Breast epithelium (tissue), 4 donors: Measurements from ENCODE around the gene RUSC2. TPM values are rescaled to one million over a fixed set of nuclear protein-coding genes. Genes with fewer than 3 reads are reported as not detected.

Source experiments
- DNase-seq, 2 donors: peaks; one replicate each; pipeline ENCODE4 v3.0.0-alpha.2; 2019; ENCODE audit warnings: low spot score in 2 of 2
- H3K27ac ChIP-seq, 2 donors: fragments of 200-600 bp; sonication (generic) in 1 of 2; one replicate each; pipeline ENCODE4 v1.5.1; 2016 to 2019; ENCODE audit warnings: mild to moderate bottlenecking in 1 of 2
- H3K27me3 ChIP-seq, 2 donors: fragments of 200-600 bp; sonication (generic) in 1 of 2; one replicate each; pipeline versions ENCODE4 v1.5.1 to v1.6.0; 2017 to 2019; ENCODE audit warnings: control low read depth in 1 of 2, mild to moderate bottlenecking in 1 of 2
- H3K36me3 ChIP-seq: fragments of 200-600 bp; one replicate; pipeline ENCODE4 v1.5.1; 2019
- H3K4me1 ChIP-seq, 2 donors: fragments of 200-600 bp; sonication (generic); one replicate each; pipeline ENCODE4 v1.5.1; 2016 to 2019; ENCODE audit warnings: control low read depth in 1 of 2
- H3K4me3 ChIP-seq, 3 donors: fragments of 200-600 bp; sonication (generic); 1 replicate in 2 of 3; 2 replicates in 1 of 3; pipeline ENCODE4 v1.5.1; 2016 to 2019; ENCODE audit warnings: mild to moderate bottlenecking in 3 of 3, moderate library complexity in 2 of 3
- H3K9me3 ChIP-seq, 2 donors: fragments of 200-600 bp; sonication (generic) in 1 of 2; one replicate each; pipeline ENCODE4 v1.5.1; 2016 to 2019; ENCODE audit warnings: control low read depth in 1 of 2
- CTCF ChIP-seq, 3 donors: fragments of 450-650 bp; IDR thresholded peaks; one replicate each; pipeline ENCODE4 v1.5.1; 2016 to 2017; ENCODE audit warnings: antibody characterized with exemption in 3 of 3, mild to moderate bottlenecking in 3 of 3, moderate library complexity in 3 of 3
- POLR2A ChIP-seq: fragments of 450-650 bp; IDR thresholded peaks from one replicate; pipeline ENCODE4 v1.6.1; 2016; ENCODE audit warnings: antibody characterized with exemption, mild to moderate bottlenecking, moderate library complexity
- POLR2AphosphoS5 ChIP-seq, 3 donors: sonication (generic); formaldehyde crosslinking; IDR thresholded peaks; one replicate each; pipeline ENCODE4 v1.6.1; 2017; ENCODE audit warnings: antibody characterized with exemption in 3 of 3
- intact Hi-C: fragments of 100-400 bp; cut with DNase I; formaldehyde crosslinking; loops from one replicate; pipeline ENCODE4 v1.15.1; 2023; ENCODE audit warnings: low total_unique reads
- total RNA-seq, 3 donors: library from RNA; depleted of rRNA; stranded (reverse); fragments of >200 nt; gene quantifications; one replicate each; pipeline ENCODE4 v1.1.0, GENCODE V29; 2016

The RUSC2 gene
- total RNA-seq, 3 donors from 2014 or later, result 17.0 to 17.1 (median 17.1) TPM

- intact Hi-C loops, result no loop called here
- Histone ChIP-seq H3K9me3 (no peaks in the 10 kb centered on the region), H3K27me3 (no peaks in the 10 kb centered on the region), H3K27ac (peak overlapping the region; percentile 93 to 95), H3K4me1 (peaks cover 12 to 61% of the 10 kb centered on the region in 2 donors), H3K36me3 (no peaks in the 10 kb centered on the region), H3K4me3 (no peak overlapping the region)
- peak; percentile 57 to 89 for DNase-seq
- TF ChIP-seq POLR2AphosphoS5 (IDR thresholded peaks at IDR 0.05), result peak; percentile 31 to 77 (median 55)
- TF ChIP-seq CTCF (IDR thresholded peaks at IDR 0.05), result no peak
- TF ChIP-seq POLR2A, result no peak
Measured at GRCh38 chr9:35518225-35518821, 28.4 kb downstream of the RUSC2 start.

DNA sequence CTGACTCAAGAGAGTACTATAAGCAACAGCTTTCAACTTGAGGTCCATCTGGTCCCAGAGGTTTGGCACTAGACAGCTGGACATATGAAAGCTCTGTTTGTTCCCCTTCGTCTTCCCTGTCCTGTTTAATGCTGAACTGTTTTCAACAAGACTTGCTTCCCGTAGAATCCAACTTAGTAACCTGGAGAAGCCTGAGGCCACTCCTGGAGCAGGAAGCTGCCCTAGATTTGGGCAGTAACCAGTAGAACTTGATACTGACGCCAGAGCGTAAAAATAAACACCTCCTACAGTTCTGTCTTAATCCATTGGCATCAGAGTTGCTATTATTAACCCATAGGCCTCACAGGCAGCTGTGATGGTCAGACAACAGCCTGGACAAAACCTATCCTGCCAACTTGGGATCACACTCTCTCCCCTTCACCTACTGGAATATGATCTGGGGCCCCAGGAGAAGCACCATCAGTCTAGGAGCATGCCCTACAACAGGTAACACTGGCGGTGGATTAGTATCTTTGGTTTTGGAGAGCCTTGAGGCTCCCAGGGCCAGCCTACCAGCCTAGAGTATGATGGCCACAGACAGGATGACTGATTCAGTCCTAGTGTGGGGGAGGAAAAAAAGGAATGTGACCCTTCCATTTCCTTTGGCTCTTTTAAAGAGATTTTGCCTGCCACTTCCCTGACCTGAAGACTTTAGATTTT, 29.2 kb downstream of the RUSC2 start:
- H3K27me3 ChIP-seq, result no peaks in the 10 kb centered on the region
- TF ChIP-seq POLR2A (no peak), POLR2AphosphoS5 (IDR thresholded peaks at IDR 0.05) (peak in 1 of 3 donors; percentile 50)
- peak overlapping the region in 1 of 3 donors; percentile 18 for H3K4me3 ChIP-seq
- no peaks in the 10 kb centered on the region for H3K9me3 ChIP-seq
- no peaks in the 10 kb centered on the region for H3K36me3 ChIP-seq
- peak in 1 of 2 donors; percentile 76 for DNase-seq
- intact Hi-C loops, result no loop called here
- H3K4me1 ChIP-seq, result peaks cover 12 to 61% of the 10 kb centered on the region in 2 donors
- peak overlapping the region; percentile 93 to 95 for H3K27ac ChIP-seq

- Histone ChIP-seq H3K4me3 (no peak overlapping the region), H3K9me3 (no peaks in the 10 kb centered on the region), H3K4me1 (peaks cover 12 to 61% of the 10 kb centered on the region in 2 donors), H3K36me3 (no peaks in the 10 kb centered on the region), H3K27me3 (no peaks in the 10 kb centered on the region), H3K27ac (peak overlapping the region; percentile 93 to 95)
- TF ChIP-seq CTCF (IDR thresholded peaks at IDR 0.05) (no peak), POLR2A (no peak), POLR2AphosphoS5 (IDR thresholded peaks at IDR 0.05) (no peak)
- intact Hi-C loops, result no loop called here
- DNase-seq, result no peak
Measured at GRCh38 chr9:35519692-35520363, 29.9 kb downstream of the RUSC2 start.

GRCh38 chr9:35520364-35520710, 30.4 kb downstream of the RUSC2 start:
- TF ChIP-seq POLR2AphosphoS5 (IDR thresholded peaks at IDR 0.05) (no peak), POLR2A (no peak), CTCF (IDR thresholded peaks at IDR 0.05) (no peak)
- peak overlapping the region; percentile 93 to 95 for H3K27ac ChIP-seq
- intact Hi-C loops, result no loop called here

GRCh38 chr9:35521708-35522107, 31.8 kb downstream of the RUSC2 start:
- no peaks in the 10 kb centered on the region for H3K9me3 ChIP-seq
- H3K27me3 ChIP-seq, result no peaks in the 10 kb centered on the region
- H3K36me3 ChIP-seq, result no peaks in the 10 kb centered on the region
- TF ChIP-seq POLR2AphosphoS5 (IDR thresholded peaks at IDR 0.05), result no peak
- no peak for TF ChIP-seq POLR2A
- no peak for TF ChIP-seq CTCF (IDR thresholded peaks at IDR 0.05)
- intact Hi-C loops, result no loop called here
- H3K4me1 ChIP-seq, result peaks cover 12 to 53% of the 10 kb centered on the region in 2 donors
- DNase-seq, result peak in 1 of 2 donors; percentile 71
- H3K4me3 ChIP-seq, result no peak overlapping the region
- peak overlapping the region; percentile 93 to 95 for H3K27ac ChIP-seq

More at GRCh38 chr9:35520364-35520710, 30.4 kb downstream of the RUSC2 start:
- no peak for DNase-seq
- H3K4me1 ChIP-seq, result peaks cover 12 to 61% of the 10 kb centered on the region in 2 donors
- H3K9me3 ChIP-seq, result no peaks in the 10 kb centered on the region
- no peak overlapping the region for H3K4me3 ChIP-seq
- no peaks in the 10 kb centered on the region for H3K27me3 ChIP-seq
- no peaks in the 10 kb centered on the region for H3K36me3 ChIP-seq
